WTC11 (cell line): ENCODE results near the gene SLCO4C1. TPM values are rescaled to one million over a fixed set of nuclear protein-coding genes. Genes with fewer than 3 reads are reported as not detected.

Source experiments
- ATAC-seq: fragments of 200-7000 bp; cut with Tn5 transposase; 2 replicates; pipeline ENCODE4 v1.10.0; 2021; ENCODE audit warnings: mild to moderate bottlenecking, moderate library complexity
- CTCF ChIA-PET: fragments of 300-600 bp; sonication (Branson Sonifier 250); formaldehyde crosslinking; loops from one replicate; lab custom pipeline; 2021; ENCODE audit warnings: antibody characterized with exemption; lab: Charles Lee
- POLR2A ChIA-PET: fragments of 350-600 bp; sonication (Branson Sonifier 250); formaldehyde crosslinking; loops from one replicate; lab custom pipeline; 2021; ENCODE audit warnings: antibody characterized with exemption; lab: Charles Lee
- DNase-seq: peaks from one replicate; pipeline ENCODE4 v3.0.0; 2021; ENCODE audit warnings: low spot score
- H3K27ac Mint-ChIP-seq: 2 replicates; pipeline ENCODE4 v1.8.0; 2021; ENCODE audit warnings: mixed read lengths
- H3K27me3 Mint-ChIP-seq: 2 replicates; pipeline ENCODE4 v1.8.0; 2021; ENCODE audit warnings: low read depth, mild to moderate bottlenecking, moderate library complexity, mixed read lengths
- H3K36me3 Mint-ChIP-seq: 2 replicates; pipeline ENCODE4 v1.8.0; 2021; ENCODE audit warnings: mixed read lengths
- H3K4me1 Mint-ChIP-seq: 2 replicates; pipeline ENCODE4 v1.8.0; 2022; ENCODE audit warnings: mixed read lengths
- H3K4me3 Mint-ChIP-seq: 2 replicates; pipeline ENCODE4 v1.8.0; 2021; ENCODE audit warnings: mild to moderate bottlenecking, moderate library complexity, mixed read lengths
- H3K9me3 Mint-ChIP-seq: 2 replicates; pipeline ENCODE4 v1.8.0; 2021; ENCODE audit warnings: mixed read lengths
- ETV6 ChIP-seq: sonication (generic); formaldehyde crosslinking; IDR thresholded peaks from 2 replicates; pipeline ENCODE4 v1.8.1; 2022; ENCODE audit warnings: mild to moderate bottlenecking, missing genetic modification reagents
- FOXP4 ChIP-seq: sonication (generic); formaldehyde crosslinking; IDR thresholded peaks from 2 replicates; pipeline ENCODE4 v1.8.0; 2022; ENCODE audit warnings: mild to moderate bottlenecking, missing genetic modification reagents
- GTF2I ChIP-seq: fragments of 250-450 bp; sonication (Bioruptor Pico); conservative IDR thresholded peaks from 2 replicates; pipeline ENCODE4 v1.4.0; 2021; ENCODE audit warnings: mild to moderate bottlenecking
- IRF2 ChIP-seq: sonication (generic); formaldehyde crosslinking; IDR thresholded peaks from 2 replicates; pipeline ENCODE4 v1.8.0; 2022; ENCODE audit warnings: low read depth, missing genetic modification reagents, borderline replicate concordance
- KAT7 ChIP-seq: sonication (generic); formaldehyde crosslinking; IDR thresholded peaks from 2 replicates; pipeline ENCODE4 v1.8.1; 2023; ENCODE audit warnings: missing genetic modification reagents, mild to moderate bottlenecking, borderline replicate concordance
- NR1H2 ChIP-seq: sonication (generic); formaldehyde crosslinking; IDR thresholded peaks from 2 replicates; pipeline ENCODE4 v1.9.0; 2021; ENCODE audit warnings: mild to moderate bottlenecking, moderate library complexity, missing genetic modification reagents
- PRDM15 ChIP-seq: sonication (generic); formaldehyde crosslinking; IDR thresholded peaks from 2 replicates; pipeline ENCODE4 v1.8.0; 2022; ENCODE audit warnings: missing genetic modification reagents
- RELA ChIP-seq: sonication (generic); formaldehyde crosslinking; IDR thresholded peaks from 2 replicates; pipeline ENCODE4 v1.8.1; 2022; ENCODE audit warnings: missing genetic modification reagents, mild to moderate bottlenecking, borderline replicate concordance
- SMAD4 ChIP-seq: sonication (generic); formaldehyde crosslinking; IDR thresholded peaks from 2 replicates; pipeline ENCODE4 v1.8.0; 2022; ENCODE audit warnings: mild to moderate bottlenecking, missing genetic modification reagents
- TEAD4 ChIP-seq: sonication (generic); formaldehyde crosslinking; IDR thresholded peaks from 2 replicates; pipeline ENCODE4 v1.8.0; 2022; ENCODE audit warnings: mild to moderate bottlenecking, missing genetic modification reagents
- USF2 ChIP-seq: sonication (generic); formaldehyde crosslinking; IDR thresholded peaks from 2 replicates; pipeline ENCODE4 v1.8.1; 2023; ENCODE audit warnings: mild to moderate bottlenecking, missing genetic modification reagents, moderate library complexity
- ZNF219 ChIP-seq: sonication (generic); formaldehyde crosslinking; IDR thresholded peaks from 2 replicates; pipeline ENCODE4 v1.8.0; 2023; ENCODE audit warnings: missing genetic modification reagents, mild to moderate bottlenecking, borderline replicate concordance
- total RNA-seq: library from RNA; stranded (reverse); gene quantifications from 3 replicates; pipeline ENCODE4 v1.2.3, GENCODE V29; 2021
- TF ChIP-seq, protein P1 (sequence below): sonication (generic); formaldehyde crosslinking; IDR thresholded peaks from 2 replicates; pipeline ENCODE4 v1.8.1; 2023; ENCODE audit warnings: mild to moderate bottlenecking, moderate library complexity, missing genetic modification reagents
- TF ChIP-seq, protein P2 (sequence below): sonication (generic); formaldehyde crosslinking; conservative IDR thresholded peaks from 2 replicates; pipeline ENCODE4 v1.8.1; 2023; ENCODE audit warnings: mild to moderate bottlenecking, low read depth, missing genetic modification reagents, moderate library complexity
- TF ChIP-seq, protein P3 (sequence below): sonication (generic); formaldehyde crosslinking; IDR thresholded peaks from 2 replicates; pipeline ENCODE4 v1.8.1; 2023; ENCODE audit warnings: mild to moderate bottlenecking, missing genetic modification reagents, borderline replicate concordance

SLCO4C1 gene
- total RNA-seq, 1 experiment from 2014 or later: 5.4 TPM

GRCh38 chr5:102243213-102243612 lies 52.9 kb downstream of the SLCO4C1 start (continued):
- TF ChIP-seq, protein P1, sequence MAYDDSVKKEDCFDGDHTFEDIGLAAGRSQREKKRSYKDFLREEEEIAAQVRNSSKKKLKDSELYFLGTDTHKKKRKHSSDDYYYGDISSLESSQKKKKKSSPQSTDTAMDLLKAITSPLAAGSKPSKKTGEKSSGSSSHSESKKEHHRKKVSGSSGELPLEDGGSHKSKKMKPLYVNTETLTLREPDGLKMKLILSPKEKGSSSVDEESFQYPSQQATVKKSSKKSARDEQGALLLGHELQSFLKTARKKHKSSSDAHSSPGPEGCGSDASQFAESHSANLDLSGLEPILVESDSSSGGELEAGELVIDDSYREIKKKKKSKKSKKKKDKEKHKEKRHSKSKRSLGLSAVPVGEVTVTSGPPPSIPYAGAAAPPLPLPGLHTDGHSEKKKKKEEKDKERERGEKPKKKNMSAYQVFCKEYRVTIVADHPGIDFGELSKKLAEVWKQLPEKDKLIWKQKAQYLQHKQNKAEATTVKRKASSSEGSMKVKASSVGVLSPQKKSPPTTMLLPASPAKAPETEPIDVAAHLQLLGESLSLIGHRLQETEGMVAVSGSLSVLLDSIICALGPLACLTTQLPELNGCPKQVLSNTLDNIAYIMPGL (CRISPR knock-in tag): no peak
- TF ChIP-seq RELA (CRISPR knock-in tag): no peak
- TF ChIP-seq, protein P2, sequence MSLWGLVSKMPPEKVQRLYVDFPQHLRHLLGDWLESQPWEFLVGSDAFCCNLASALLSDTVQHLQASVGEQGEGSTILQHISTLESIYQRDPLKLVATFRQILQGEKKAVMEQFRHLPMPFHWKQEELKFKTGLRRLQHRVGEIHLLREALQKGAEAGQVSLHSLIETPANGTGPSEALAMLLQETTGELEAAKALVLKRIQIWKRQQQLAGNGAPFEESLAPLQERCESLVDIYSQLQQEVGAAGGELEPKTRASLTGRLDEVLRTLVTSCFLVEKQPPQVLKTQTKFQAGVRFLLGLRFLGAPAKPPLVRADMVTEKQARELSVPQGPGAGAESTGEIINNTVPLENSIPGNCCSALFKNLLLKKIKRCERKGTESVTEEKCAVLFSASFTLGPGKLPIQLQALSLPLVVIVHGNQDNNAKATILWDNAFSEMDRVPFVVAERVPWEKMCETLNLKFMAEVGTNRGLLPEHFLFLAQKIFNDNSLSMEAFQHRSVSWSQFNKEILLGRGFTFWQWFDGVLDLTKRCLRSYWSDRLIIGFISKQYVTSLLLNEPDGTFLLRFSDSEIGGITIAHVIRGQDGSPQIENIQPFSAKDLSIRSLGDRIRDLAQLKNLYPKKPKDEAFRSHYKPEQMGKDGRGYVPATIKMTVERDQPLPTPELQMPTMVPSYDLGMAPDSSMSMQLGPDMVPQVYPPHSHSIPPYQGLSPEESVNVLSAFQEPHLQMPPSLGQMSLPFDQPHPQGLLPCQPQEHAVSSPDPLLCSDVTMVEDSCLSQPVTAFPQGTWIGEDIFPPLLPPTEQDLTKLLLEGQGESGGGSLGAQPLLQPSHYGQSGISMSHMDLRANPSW (CRISPR knock-in tag): no peak
- TF ChIP-seq SMAD4 (CRISPR knock-in tag): no peak

GRCh38 chr5:102241809-102242421 lies 54.2 kb downstream of the SLCO4C1 start:
- Mint-ChIP-seq H3K4me3 (no peak overlapping the region), H3K9me3 (no peaks in the 10 kb centered on the region), H3K4me1 (no peaks in the 10 kb centered on the region), H3K27ac (no peak overlapping the region), H3K27me3 (no peaks in the 10 kb centered on the region), H3K36me3 (no peaks in the 10 kb centered on the region; the same call in 1 of the 2 replicates)
- CTCF ChIA-PET: interaction anchor here (1.2 kb wide), 1 partner anchor 53 kb away, joined by 3 read pairs; no protein-coding TSS in a partner anchor
- POLR2A ChIA-PET: no interaction called here
- TF ChIP-seq IRF2 (CRISPR knock-in tag) (no peak), NR1H2 (CRISPR knock-in tag) (no peak), GTF2I (CRISPR knock-in tag) (no peak), PRDM15 (CRISPR knock-in tag) (no peak), ZNF219 (no peak), TEAD4 (CRISPR knock-in tag) (no peak), FOXP4 (CRISPR knock-in tag) (no peak), KAT7 (CRISPR knock-in tag) (no peak), USF2 (no peak), ETV6 (CRISPR knock-in tag) (no peak)
- TF ChIP-seq, protein P3, sequence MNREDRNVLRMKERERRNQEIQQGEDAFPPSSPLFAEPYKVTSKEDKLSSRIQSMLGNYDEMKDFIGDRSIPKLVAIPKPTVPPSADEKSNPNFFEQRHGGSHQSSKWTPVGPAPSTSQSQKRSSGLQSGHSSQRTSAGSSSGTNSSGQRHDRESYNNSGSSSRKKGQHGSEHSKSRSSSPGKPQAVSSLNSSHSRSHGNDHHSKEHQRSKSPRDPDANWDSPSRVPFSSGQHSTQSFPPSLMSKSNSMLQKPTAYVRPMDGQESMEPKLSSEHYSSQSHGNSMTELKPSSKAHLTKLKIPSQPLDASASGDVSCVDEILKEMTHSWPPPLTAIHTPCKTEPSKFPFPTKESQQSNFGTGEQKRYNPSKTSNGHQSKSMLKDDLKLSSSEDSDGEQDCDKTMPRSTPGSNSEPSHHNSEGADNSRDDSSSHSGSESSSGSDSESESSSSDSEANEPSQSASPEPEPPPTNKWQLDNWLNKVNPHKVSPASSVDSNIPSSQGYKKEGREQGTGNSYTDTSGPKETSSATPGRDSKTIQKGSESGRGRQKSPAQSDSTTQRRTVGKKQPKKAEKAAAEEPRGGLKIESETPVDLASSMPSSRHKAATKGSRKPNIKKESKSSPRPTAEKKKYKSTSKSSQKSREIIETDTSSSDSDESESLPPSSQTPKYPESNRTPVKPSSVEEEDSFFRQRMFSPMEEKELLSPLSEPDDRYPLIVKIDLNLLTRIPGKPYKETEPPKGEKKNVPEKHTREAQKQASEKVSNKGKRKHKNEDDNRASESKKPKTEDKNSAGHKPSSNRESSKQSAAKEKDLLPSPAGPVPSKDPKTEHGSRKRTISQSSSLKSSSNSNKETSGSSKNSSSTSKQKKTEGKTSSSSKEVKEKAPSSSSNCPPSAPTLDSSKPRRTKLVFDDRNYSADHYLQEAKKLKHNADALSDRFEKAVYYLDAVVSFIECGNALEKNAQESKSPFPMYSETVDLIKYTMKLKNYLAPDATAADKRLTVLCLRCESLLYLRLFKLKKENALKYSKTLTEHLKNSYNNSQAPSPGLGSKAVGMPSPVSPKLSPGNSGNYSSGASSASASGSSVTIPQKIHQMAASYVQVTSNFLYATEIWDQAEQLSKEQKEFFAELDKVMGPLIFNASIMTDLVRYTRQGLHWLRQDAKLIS (CRISPR knock-in tag): no peak
- DNase-seq (no peak), ATAC-seq (peak; percentile 60)
